HepG2 (cell line): ENCODE measurements around the gene RNF150. TPM values are rescaled to one million over a fixed set of nuclear protein-coding genes. Genes with fewer than 3 reads are reported as not detected.

ENCODE experiments used
- ATAC-seq: fragments of 200-7000 bp; cut with Tn5 transposase; 3 replicates; pipeline ENCODE4 v1.9.1; 2020; ENCODE audit warnings: mild to moderate bottlenecking, moderate library complexity
- BruUV-seq: library from RNA; stranded (reverse); fragments of 400-500 nt; replicated peaks from 2 replicates; lab custom pipeline; 2021; lab: Mats Ljungman, UMichigan
- CTCF ChIA-PET: fragments of 300-600 bp; formaldehyde crosslinking; extraction: SDS; loops from one replicate; lab custom pipeline; 2021; ENCODE audit warnings: low total read pairs, inconsistent platforms, low intra/inter-chr PET ratio; lab: Yijun Ruan, JAX
- POLR2A ChIA-PET: fragments of 350-600 bp; sonication (Branson Sonifier 250); formaldehyde crosslinking; loops from one replicate; lab custom pipeline; 2020; ENCODE audit warnings: antibody characterized with exemption, inconsistent platforms; lab: Yijun Ruan, JAX
- DNase-seq: peaks from one replicate; pipeline ENCODE4 v3.0.0-alpha.2; 2015; ENCODE audit warnings: low spot score
- FAIRE-seq: peaks from 3 replicates; lab custom pipeline; 2011; peaks lifted over from hg19 to GRCh38; lab: Jason Lieb, UNC
- H2AFZ ChIP-seq: one replicate; pipeline ENCODE4 v1.6.1; 2011; ENCODE audit warnings: low read length, inconsistent platforms
- H3K27ac ChIP-seq: fragments of 300-600 bp; 3 replicates; pipeline ENCODE4 v1.8.0; 2011; ENCODE audit warnings: mixed run types, mild to moderate bottlenecking, mixed read lengths, low read length, inconsistent platforms; ENCODE audit not compliant: insufficient read depth; ENCODE audit errors: extremely low read length
- H3K27me3 ChIP-seq, 2 experiments: fragments of 200-600 bp in 1 of 2; 2 replicates in 1 of 2; 3 replicates in 1 of 2; pipeline versions ENCODE4 v1.6.0 to v1.8.0; 2011; ENCODE audit warnings: low read length in 2 of 2, mild to moderate bottlenecking in 2 of 2, moderate library complexity in 2 of 2, inconsistent platforms in 1 of 2; ENCODE audit not compliant: insufficient read depth in 2 of 2, control insufficient read depth in 1 of 2
- H3K36me3 ChIP-seq, 2 experiments: fragments of 200-600 bp in 1 of 2; replicated peaks in 1 of 2; 2 replicates in 1 of 2; 3 replicates in 1 of 2; pipeline versions ENCODE4 v1.5.1 to v1.8.0; 2011; ENCODE audit warnings: low read length in 2 of 2, inconsistent platforms in 1 of 2; ENCODE audit not compliant: insufficient read depth in 2 of 2, control insufficient read depth in 1 of 2
- H3K4me1 ChIP-seq: 2 replicates; pipeline ENCODE4 v1.5.1; 2012; ENCODE audit warnings: low read length, inconsistent platforms; ENCODE audit not compliant: insufficient read depth
- H3K4me2 ChIP-seq: 2 replicates; pipeline ENCODE4 v1.6.0; 2011; ENCODE audit warnings: low read depth, low read length, inconsistent platforms
- H3K4me3 ChIP-seq, 3 experiments: fragments of 200-600 bp in 1 of 3; sonication (generic), shearing (Covaris generic) in 1 of 3; replicated peaks in 1 of 3; 2 replicates each; pipeline ENCODE4 v1.5.1; 2011 to 2016; ENCODE audit warnings: low read length in 3 of 3, inconsistent platforms in 2 of 3, low read depth in 2 of 3, mild to moderate bottlenecking in 2 of 3, control low read depth in 1 of 3, mixed read lengths in 1 of 3; ENCODE audit not compliant: insufficient read depth in 1 of 3
- H3K79me2 ChIP-seq: one replicate; pipeline ENCODE4 v1.6.1; 2011; ENCODE audit warnings: low read length, inconsistent platforms; ENCODE audit not compliant: insufficient read depth
- H3K9ac ChIP-seq: 2 replicates; pipeline ENCODE4 v1.6.0; 2011; ENCODE audit warnings: mild to moderate bottlenecking, low read depth, low read length, inconsistent platforms; ENCODE audit not compliant: insufficient read depth
- H3K9me3 ChIP-seq: 2 replicates; pipeline ENCODE4 v1.5.1; 2012; ENCODE audit warnings: mild to moderate bottlenecking, low read length
- H4K20me1 ChIP-seq: 2 replicates; pipeline ENCODE4 v1.6.0; 2011; ENCODE audit warnings: inconsistent platforms, mild to moderate bottlenecking, low read length, moderate library complexity; ENCODE audit not compliant: insufficient read depth
- AFF4 ChIP-seq: sonication (generic); formaldehyde crosslinking; IDR thresholded peaks from 2 replicates; pipeline ENCODE4 v1.4.0; 2020; ENCODE audit warnings: missing genetic modification reagents
- DMTF1 ChIP-seq: sonication (generic); formaldehyde crosslinking; IDR thresholded peaks from 2 replicates; pipeline ENCODE4 v1.4.0; 2020; ENCODE audit warnings: mild to moderate bottlenecking, missing genetic modification reagents
- FOXO4 ChIP-seq: sonication (generic); formaldehyde crosslinking; conservative IDR thresholded peaks from 2 replicates; pipeline ENCODE4 v1.8.1; 2023; ENCODE audit warnings: missing genetic modification reagents
- IRF2 ChIP-seq: IDR thresholded peaks from 2 replicates; pipeline ENCODE4 v1.6.1; 2018; ENCODE audit warnings: missing genetic modification reagents, missing compliant biosample characterization
- MNT ChIP-seq: fragments of 450-650 bp; IDR thresholded peaks from 2 replicates; pipeline ENCODE4 v1.6.1; 2016
- ZNF350 ChIP-seq: sonication (generic); formaldehyde crosslinking; IDR thresholded peaks from 2 replicates; pipeline ENCODE4 v1.4.0; 2020; ENCODE audit warnings: mild to moderate bottlenecking, low read depth, missing genetic modification reagents, borderline replicate concordance
- ZNF503 ChIP-seq: sonication (generic); formaldehyde crosslinking; IDR thresholded peaks from 2 replicates; pipeline ENCODE4 v1.4.0; 2020; ENCODE audit warnings: missing genetic modification reagents
- ZSCAN5A ChIP-seq: sonication (generic); formaldehyde crosslinking; IDR thresholded peaks from 2 replicates; pipeline ENCODE4 v1.8.0; 2022; ENCODE audit warnings: mild to moderate bottlenecking, missing genetic modification reagents, borderline replicate concordance
- WGBS: methylation state at CpG from one replicate; pipeline ENCODE4 v1.1.6; 2017; ENCODE audit warnings: low lambda C conversion rate; 5-methylcytosine and 5-hydroxymethylcytosine counted together
- in situ Hi-C: cut with HindIII; loops from 2 replicates; pipeline ENCODE4 v1.10.0; 2017; ENCODE audit warnings: low pct_unique_long_range_greater_than_20kb; ENCODE audit not compliant: extremely low pct_ligation_motif_present
- intact Hi-C: fragments of 100-400 bp; cut with micrococcal nuclease; formaldehyde crosslinking; loops from one replicate; pipeline ENCODE4 v1.10.0; 2022; ENCODE audit not compliant: unreplicated experiment
- polyA plus RNA-seq, 8 experiments: library from polyadenylated mRNA; depleted of rRNA in 3 of 8; stranded (reverse) in 7 of 8; unstranded in 1 of 8; fragments of >200 nt; fragmentation: Illumina TruSeq in 4 of 8; extraction: Trizol in 4 of 8; gene quantifications; 2 replicates each; pipeline versions ENCODE4 v1.2.1 to v1.2.3, GENCODE V29; 2011 to 2016; ENCODE audit warnings: low read depth in 4 of 8, missing spikeins in 1 of 8, mixed read lengths in 1 of 8; ENCODE audit not compliant: insufficient read depth in 1 of 8
- total RNA-seq, 5 experiments: library from RNA; depleted of rRNA; stranded (reverse); fragments of >200 nt; fragmentation: Illumina TruSeq; extraction: Trizol; gene quantifications; 2 replicates each; pipeline ENCODE4 v1.2.3, GENCODE V29; 2016; ENCODE audit warnings: low read depth in 1 of 5

Gene RNF150
- total and polyA plus RNA-seq, 2 of the 13 experiments (the other 11 are each of a cell fraction or from before 2014, with no cell fraction given), result 0.02 to 0.03 TPM

GRCh38 chr4:140952717-140953116 is 180.6 kb downstream of the RNF150 start (continued):
- TF ChIP-seq FOXO4 (CRISPR knock-in tag), result no peak
- no peak for TF ChIP-seq IRF2
- TF ChIP-seq ZSCAN5A (CRISPR knock-in tag), result no peak
- TF ChIP-seq ZNF503, result no peak

GRCh38 chr4:140947506-140947905 is 185.8 kb downstream of the RNF150 start:
- no peak overlapping the region for H3K4me2 ChIP-seq
- no peaks in the 10 kb centered on the region for H4K20me1 ChIP-seq
- H3K4me1 ChIP-seq, result no peaks in the 10 kb centered on the region
- H3K4me3 ChIP-seq, result no peak overlapping the region
- 15% methylated on average over 3 of the region's 7 CpGs for WGBS
- ChIA-PET CTCF (no interaction called here), POLR2A (no interaction called here)
- in situ Hi-C loops, result no loop called here
- H3K27ac ChIP-seq, result no peak overlapping the region
- H2AFZ ChIP-seq, result no peak overlapping the region
- no TSS peak for BruUV-seq
- ATAC-seq (no peak), DNase-seq (no peak), FAIRE-seq (no peak)
- no peaks in the 10 kb centered on the region for H3K9me3 ChIP-seq
- no peaks in the 10 kb centered on the region for H3K36me3 ChIP-seq
- no peak overlapping the region for H3K9ac ChIP-seq
- H3K27me3 ChIP-seq, result no peaks in the 10 kb centered on the region
- intact Hi-C loops, result no loop called here
- no peaks in the 10 kb centered on the region for H3K79me2 ChIP-seq
- TF ChIP-seq ZNF350 (CRISPR knock-in tag) (no peak), DMTF1 (CRISPR knock-in tag) (no peak), AFF4 (CRISPR knock-in tag) (no peak), MNT (no peak)
